ENCODE results near the gene TECTA.

The TECTA gene

DNA sequence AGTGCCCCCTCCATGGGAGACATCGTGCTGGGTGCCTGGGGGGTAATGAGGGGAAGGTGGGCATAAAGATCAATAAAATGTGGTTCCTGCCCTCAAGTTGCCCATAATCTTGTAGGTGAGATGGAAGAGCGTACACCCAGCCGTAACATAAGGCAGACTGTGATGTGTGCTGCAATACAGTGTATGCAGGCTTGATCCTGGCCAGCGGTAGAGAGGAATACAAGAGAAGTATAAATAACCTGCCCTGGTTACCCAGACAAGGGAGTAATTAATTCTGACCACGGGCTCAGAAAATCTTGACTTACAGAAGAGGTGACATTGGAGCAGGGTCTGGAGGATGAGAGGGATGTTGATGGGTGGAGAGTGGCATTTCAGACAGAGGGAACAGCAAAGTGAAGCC is 43.7 kb downstream of the TECTA start:
- Histone ChIP-seq H3K9me3 (ENCODE audit: control insufficient read depth, low read length) (no peaks in the 10 kb centered on the region), H3K27ac (ENCODE audit: insufficient read depth, low read depth, low read length, poor library complexity, severe bottlenecking) (no peak overlapping the region), H3K27me3 (ENCODE audit: control insufficient read depth, insufficient read depth, low read length, poor library complexity, severe bottlenecking) (no peaks in the 10 kb centered on the region), H3K36me3 (ENCODE audit: control insufficient read depth, insufficient read depth, low read length) (no peaks in the 10 kb centered on the region), H3K4me1 (ENCODE audit: control insufficient read depth, insufficient read depth, low read length) (no peaks in the 10 kb centered on the region), H3K4me3 (ENCODE audit: insufficient read depth, low read depth, low read length) (no peak overlapping the region)
- 94% methylated on average over 5 of the region's 5 CpGs for WGBS, 2 experiments

DNA sequence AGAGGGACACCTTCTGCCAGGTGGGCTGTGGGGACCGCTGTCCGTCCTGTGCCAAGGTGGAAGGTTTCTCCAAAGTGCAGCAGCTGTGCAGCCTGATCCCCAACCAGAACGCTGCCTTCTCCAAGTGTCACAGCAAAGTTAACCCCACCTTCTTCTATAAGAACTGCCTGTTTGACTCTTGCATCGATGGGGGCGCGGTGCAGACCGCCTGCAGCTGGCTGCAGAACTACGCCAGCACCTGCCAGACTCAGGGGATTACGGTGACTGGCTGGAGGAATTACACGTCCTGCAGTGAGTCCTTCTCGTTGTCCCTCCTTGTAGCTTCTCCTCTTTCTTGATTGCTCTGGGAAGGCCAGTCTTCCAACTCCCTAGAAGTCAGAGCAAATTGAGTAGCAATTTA is 44.8 kb downstream of the TECTA start:
- no peaks in the 10 kb centered on the region for H3K27me3 ChIP-seq (ENCODE audit: control insufficient read depth, insufficient read depth, low read length, poor library complexity, severe bottlenecking)
- H3K9me3 ChIP-seq (ENCODE audit: control insufficient read depth, low read length), result no peaks in the 10 kb centered on the region
- H3K4me3 ChIP-seq (ENCODE audit: insufficient read depth, low read depth, low read length), result no peak overlapping the region
- no peak overlapping the region for H3K27ac ChIP-seq (ENCODE audit: insufficient read depth, low read depth, low read length, poor library complexity, severe bottlenecking)
- no peaks in the 10 kb centered on the region for H3K4me1 ChIP-seq (ENCODE audit: control insufficient read depth, insufficient read depth, low read length)
- H3K36me3 ChIP-seq (ENCODE audit: control insufficient read depth, insufficient read depth, low read length), result no peaks in the 10 kb centered on the region
- 94 to 96% methylated on average over 11 of the region's 11 CpGs for WGBS, 2 experiments

DNA sequence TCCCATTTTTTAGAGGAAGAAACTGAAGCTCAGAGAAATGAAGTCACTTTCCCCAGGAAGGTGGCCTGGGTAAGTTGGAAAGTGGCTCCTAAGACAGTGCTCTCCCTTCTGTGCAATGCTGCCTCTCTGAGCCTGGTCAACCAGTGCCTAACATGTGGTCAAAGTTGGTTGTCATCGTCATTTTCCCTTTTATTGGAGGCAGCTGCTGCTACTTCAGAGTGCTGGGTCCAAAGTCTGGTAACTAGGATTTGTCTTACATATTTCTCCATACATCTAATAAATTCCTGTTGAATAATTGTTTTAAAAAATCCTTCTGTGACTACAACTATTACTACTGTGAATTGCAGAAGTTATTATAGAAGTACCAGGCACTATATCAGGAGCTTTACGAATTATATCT is 48.1 kb downstream of the TECTA start:
- no peaks in the 10 kb centered on the region for H3K4me1 ChIP-seq (ENCODE audit: control insufficient read depth, insufficient read depth, low read length)
- H3K9me3 ChIP-seq (ENCODE audit: control insufficient read depth, low read length), result no peaks in the 10 kb centered on the region
- no peak overlapping the region for H3K27ac ChIP-seq (ENCODE audit: insufficient read depth, low read depth, low read length, poor library complexity, severe bottlenecking)
- no peaks in the 10 kb centered on the region for H3K27me3 ChIP-seq (ENCODE audit: control insufficient read depth, insufficient read depth, low read length, poor library complexity, severe bottlenecking)
- H3K36me3 ChIP-seq (ENCODE audit: control insufficient read depth, insufficient read depth, low read length), result no peaks in the 10 kb centered on the region
- no peak overlapping the region for H3K4me3 ChIP-seq (ENCODE audit: insufficient read depth, low read depth, low read length)
- 91 to 98% methylated on average over 1 to 2 of the region's 2 CpGs for WGBS, 2 experiments

GRCh38 chr11:121151207-121151688 is 50.2 kb downstream of the TECTA start:
- WGBS, 2 experiments, result 95 to 97% methylated on average over 3 of the region's 4 CpGs
- Histone ChIP-seq H3K4me3 (ENCODE audit: insufficient read depth, low read depth, low read length) (no peak overlapping the region), H3K36me3 (ENCODE audit: control insufficient read depth, insufficient read depth, low read length) (no peaks in the 10 kb centered on the region), H3K27ac (ENCODE audit: insufficient read depth, low read depth, low read length, poor library complexity, severe bottlenecking) (no peak overlapping the region), H3K9me3 (ENCODE audit: control insufficient read depth, low read length) (no peaks in the 10 kb centered on the region), H3K27me3 (ENCODE audit: control insufficient read depth, insufficient read depth, low read length, poor library complexity, severe bottlenecking) (no peaks in the 10 kb centered on the region), H3K4me1 (ENCODE audit: control insufficient read depth, insufficient read depth, low read length) (no peaks in the 10 kb centered on the region)

DNA sequence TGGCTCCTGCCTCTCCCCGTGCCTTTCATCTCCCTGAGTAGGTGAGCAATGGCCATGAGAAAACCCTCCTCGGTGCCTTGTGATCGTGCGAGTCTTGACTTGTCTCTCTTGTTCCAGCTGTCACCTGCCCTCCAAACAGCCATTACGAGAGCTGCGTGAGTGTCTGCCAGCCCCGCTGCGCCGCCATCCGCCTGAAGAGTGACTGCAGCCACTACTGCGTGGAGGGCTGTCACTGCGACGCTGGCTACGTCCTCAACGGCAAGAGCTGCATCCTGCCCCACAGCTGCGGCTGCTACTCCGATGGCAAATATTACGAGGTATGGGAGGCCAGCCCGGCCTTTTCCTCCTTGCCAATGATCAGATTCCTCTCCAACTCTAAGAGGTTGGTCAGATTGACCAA is 51.7 kb downstream of the TECTA start:
- Histone ChIP-seq H3K9me3 (ENCODE audit: control insufficient read depth, low read length) (no peaks in the 10 kb centered on the region), H3K4me3 (ENCODE audit: insufficient read depth, low read depth, low read length) (no peak overlapping the region), H3K36me3 (ENCODE audit: control insufficient read depth, insufficient read depth, low read length) (no peaks in the 10 kb centered on the region), H3K4me1 (ENCODE audit: control insufficient read depth, insufficient read depth, low read length) (no peaks in the 10 kb centered on the region), H3K27me3 (ENCODE audit: control insufficient read depth, insufficient read depth, low read length, poor library complexity, severe bottlenecking) (no peaks in the 10 kb centered on the region), H3K27ac (ENCODE audit: insufficient read depth, low read depth, low read length, poor library complexity, severe bottlenecking) (no peak overlapping the region)
- 94% methylated on average over 19 of the region's 19 CpGs for WGBS, 2 experiments

DNA sequence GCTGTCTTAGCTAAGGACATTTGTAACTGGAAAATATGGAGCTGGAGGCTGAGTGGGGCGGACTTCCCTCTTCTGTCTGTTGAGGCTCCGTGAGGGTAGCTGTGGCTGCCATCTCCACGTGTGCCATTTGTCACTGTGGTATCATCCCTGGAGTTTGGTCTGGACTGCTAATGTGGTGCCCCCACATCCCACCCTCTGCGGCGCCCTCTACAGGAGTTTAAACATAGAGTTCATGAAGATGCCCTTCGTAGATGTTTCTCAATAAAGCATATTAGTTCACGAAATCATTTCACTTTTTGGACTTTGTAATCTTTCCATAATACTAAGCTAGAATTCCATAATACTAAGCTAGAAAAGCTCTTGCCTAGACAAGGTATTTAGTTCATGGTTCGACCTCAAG is 52.4 kb downstream of the TECTA start:
- H3K4me1 ChIP-seq (ENCODE audit: control insufficient read depth, insufficient read depth, low read length), result no peaks in the 10 kb centered on the region
- no peaks in the 10 kb centered on the region for H3K36me3 ChIP-seq (ENCODE audit: control insufficient read depth, insufficient read depth, low read length)
- no peak overlapping the region for H3K27ac ChIP-seq (ENCODE audit: insufficient read depth, low read depth, low read length, poor library complexity, severe bottlenecking)
- 89 to 94% methylated on average over 8 of the region's 8 CpGs for WGBS, 2 experiments
- no peaks in the 10 kb centered on the region for H3K9me3 ChIP-seq (ENCODE audit: control insufficient read depth, low read length)
- no peaks in the 10 kb centered on the region for H3K27me3 ChIP-seq (ENCODE audit: control insufficient read depth, insufficient read depth, low read length, poor library complexity, severe bottlenecking)
- no peak overlapping the region for H3K4me3 ChIP-seq (ENCODE audit: insufficient read depth, low read depth, low read length)

GRCh38 chr11:121154486-121155314 is 53.7 kb downstream of the TECTA start:
- WGBS, 2 experiments, result 88% methylated on average over 13 of the region's 13 CpGs
- H3K27ac ChIP-seq (ENCODE audit: insufficient read depth, low read depth, low read length, poor library complexity, severe bottlenecking), result no peak overlapping the region
- H3K36me3 ChIP-seq (ENCODE audit: control insufficient read depth, insufficient read depth, low read length), result no peaks in the 10 kb centered on the region
- no peak overlapping the region for H3K4me3 ChIP-seq (ENCODE audit: insufficient read depth, low read depth, low read length)
- no peaks in the 10 kb centered on the region for H3K27me3 ChIP-seq (ENCODE audit: control insufficient read depth, insufficient read depth, low read length, poor library complexity, severe bottlenecking)
- no peaks in the 10 kb centered on the region for H3K9me3 ChIP-seq (ENCODE audit: control insufficient read depth, low read length)
- no peaks in the 10 kb centered on the region for H3K4me1 ChIP-seq (ENCODE audit: control insufficient read depth, insufficient read depth, low read length)

GRCh38 chr11:121157756-121158155 is 56.7 kb downstream of the TECTA start:
- H3K27ac ChIP-seq (ENCODE audit: insufficient read depth, low read depth, low read length, poor library complexity, severe bottlenecking), result no peak overlapping the region
- no peaks in the 10 kb centered on the region for H3K9me3 ChIP-seq (ENCODE audit: control insufficient read depth, low read length)
- no peak overlapping the region for H3K4me3 ChIP-seq (ENCODE audit: insufficient read depth, low read depth, low read length)
- H3K27me3 ChIP-seq (ENCODE audit: control insufficient read depth, insufficient read depth, low read length, poor library complexity, severe bottlenecking), result no peaks in the 10 kb centered on the region
- H3K36me3 ChIP-seq (ENCODE audit: control insufficient read depth, insufficient read depth, low read length), result no peaks in the 10 kb centered on the region
- H3K4me1 ChIP-seq (ENCODE audit: control insufficient read depth, insufficient read depth, low read length), result no peaks in the 10 kb centered on the region
- 95% methylated on average over 36 of the region's 36 CpGs for WGBS, 2 experiments

- no peaks in the 10 kb centered on the region for H3K9me3 ChIP-seq (ENCODE audit: control insufficient read depth, low read length)
- H3K27me3 ChIP-seq (ENCODE audit: control insufficient read depth, insufficient read depth, low read length, poor library complexity, severe bottlenecking), result no peaks in the 10 kb centered on the region
- no peak overlapping the region for H3K27ac ChIP-seq (ENCODE audit: insufficient read depth, low read depth, low read length, poor library complexity, severe bottlenecking)
- H3K36me3 ChIP-seq (ENCODE audit: control insufficient read depth, insufficient read depth, low read length), result no peaks in the 10 kb centered on the region
- H3K4me1 ChIP-seq (ENCODE audit: control insufficient read depth, insufficient read depth, low read length), result no peaks in the 10 kb centered on the region
- 90 to 97% methylated on average over 3 of the region's 3 CpGs for WGBS, 2 experiments
- no peak overlapping the region for H3K4me3 ChIP-seq (ENCODE audit: insufficient read depth, low read depth, low read length)
Observed at GRCh38 chr11:121159741-121160140, 58.7 kb downstream of the TECTA start.

- no peaks in the 10 kb centered on the region for H3K36me3 ChIP-seq (ENCODE audit: control insufficient read depth, insufficient read depth, low read length)
- no peaks in the 10 kb centered on the region for H3K27me3 ChIP-seq (ENCODE audit: control insufficient read depth, insufficient read depth, low read length, poor library complexity, severe bottlenecking)
- WGBS, 2 experiments, result 93 to 96% methylated on average over 3 to 4 of the region's 5 CpGs
- H3K9me3 ChIP-seq (ENCODE audit: control insufficient read depth, low read length), result no peaks in the 10 kb centered on the region
- no peak overlapping the region for H3K27ac ChIP-seq (ENCODE audit: insufficient read depth, low read depth, low read length, poor library complexity, severe bottlenecking)
- no peak overlapping the region for H3K4me3 ChIP-seq (ENCODE audit: insufficient read depth, low read depth, low read length)
- no peaks in the 10 kb centered on the region for H3K4me1 ChIP-seq (ENCODE audit: control insufficient read depth, insufficient read depth, low read length)
Observed at GRCh38 chr11:121161349-121161917, 60.4 kb downstream of the TECTA start.
